ENCODE measurements around the gene SNX25.
"Not testable (repeated sequence)": the region's sequence is repeated elsewhere in the genome, so short reads cannot be mapped to it uniquely, and the experiment has no call there.

Gene SNX25

DNA sequence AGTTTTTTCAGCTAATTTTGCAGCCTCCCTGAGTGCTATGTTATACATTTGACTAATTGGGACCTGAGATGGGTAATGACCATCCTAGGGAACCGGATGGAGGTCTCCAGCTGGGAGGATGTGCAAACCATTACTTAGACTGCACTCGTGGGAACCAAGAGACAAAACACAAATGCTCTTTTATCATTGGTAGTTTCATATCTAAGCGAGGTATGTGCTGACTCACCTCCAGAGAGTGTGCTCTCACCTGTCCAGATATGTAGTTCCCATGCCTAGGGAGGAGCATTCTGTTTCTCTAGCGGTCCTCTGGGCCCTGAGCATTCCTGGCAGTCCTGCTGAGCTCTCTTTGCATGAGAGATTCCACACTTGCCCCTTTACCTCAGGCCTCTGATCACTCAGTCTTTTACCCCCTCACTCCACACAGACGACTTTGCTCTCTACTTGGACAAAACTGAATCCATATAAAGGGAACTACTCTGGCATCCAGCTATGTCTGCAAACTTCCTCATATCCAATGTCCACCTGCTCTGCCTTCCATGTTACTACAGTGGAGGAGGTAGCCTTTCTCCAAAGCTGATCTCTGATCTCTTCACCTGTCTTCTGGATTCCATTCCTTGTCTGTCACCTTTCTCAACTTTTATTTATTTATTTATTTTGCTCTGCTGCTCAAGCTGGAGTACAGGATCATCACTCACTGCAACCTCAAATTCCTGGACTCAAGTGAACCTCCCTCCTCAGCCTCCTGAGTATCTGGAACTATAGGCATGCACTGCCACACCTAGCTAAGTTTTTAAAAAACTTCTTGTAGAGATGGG is 97.9 kb downstream of the SNX25 start:
- no peak for DNase-seq (ENCODE audit: low read depth)

- DNase-seq (ENCODE audit: low read depth) = no peak
Measured at GRCh38 chr4:185309770-185310169, 100.4 kb downstream of the SNX25 start.

- DNase-seq (ENCODE audit: low read depth) = no peak
Measured at GRCh38 chr4:185311113-185311888, 101.9 kb downstream of the SNX25 start.

DNA sequence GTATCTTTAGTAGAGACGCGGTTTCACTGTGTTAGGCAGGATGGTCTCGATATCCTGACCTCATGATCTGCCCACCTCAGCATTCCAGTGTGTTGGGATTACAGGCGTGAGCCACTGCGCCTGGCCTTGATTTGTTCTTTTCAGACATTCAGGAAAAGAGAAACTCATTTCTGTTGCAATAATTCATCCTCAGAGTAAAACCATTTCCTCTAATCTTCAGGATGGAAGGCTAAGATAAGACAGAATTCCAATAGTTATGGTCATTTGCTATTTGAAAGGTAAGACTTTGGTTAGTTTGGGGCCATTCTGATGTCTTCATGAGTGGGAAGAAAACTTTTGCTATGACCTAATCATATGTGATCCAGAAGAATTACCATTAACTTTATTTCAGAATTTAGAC is 103.3 kb downstream of the SNX25 start:
- no peak for DNase-seq (ENCODE audit: low read depth)

GRCh38 chr4:185317462-185317861 is 108.1 kb downstream of the SNX25 start:
- not testable (repeated sequence) for DNase-seq (ENCODE audit: low read depth)

- no peak for DNase-seq (ENCODE audit: low read depth)
Measured at GRCh38 chr4:185317880-185318279, 108.5 kb downstream of the SNX25 start.

GRCh38 chr4:185318679-185319078 is 109.3 kb downstream of the SNX25 start:
- no peak for DNase-seq (ENCODE audit: low read depth)

DNA sequence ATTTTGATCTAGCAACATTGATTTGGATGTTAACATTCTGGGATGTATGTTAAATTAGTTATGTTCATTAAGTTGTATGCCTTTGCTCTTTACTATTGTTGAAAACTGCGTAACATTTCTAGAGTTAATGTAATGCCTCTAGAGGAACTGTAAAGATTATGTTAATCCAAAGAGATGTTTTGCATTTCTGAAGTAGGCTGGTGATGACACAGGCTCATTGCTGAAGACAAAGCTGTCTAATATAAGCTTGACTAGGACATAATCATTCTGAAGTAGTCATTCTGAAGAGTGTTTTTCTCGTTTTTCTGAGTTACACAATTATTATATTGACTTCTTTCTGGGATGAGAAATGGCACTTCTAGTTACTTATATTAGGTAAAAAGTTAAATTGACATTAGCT is 113.4 kb downstream of the SNX25 start:
- no peak for DNase-seq (ENCODE audit: low read depth)

- no peak for DNase-seq (ENCODE audit: low read depth)
Measured at GRCh38 chr4:185323606-185324005, 114.2 kb downstream of the SNX25 start.

GRCh38 chr4:185324361-185324760 is 115.0 kb downstream of the SNX25 start:
- DNase-seq (ENCODE audit: low read depth) = not testable (repeated sequence)

- not testable (repeated sequence) for DNase-seq (ENCODE audit: low read depth)
Measured at GRCh38 chr4:185325721-185326120, 116.3 kb downstream of the SNX25 start.

- DNase-seq (ENCODE audit: low read depth) = no peak
Measured at GRCh38 chr4:185328586-185328985, 119.2 kb downstream of the SNX25 start.

- DNase-seq (ENCODE audit: low read depth) = not testable (repeated sequence)
Measured at GRCh38 chr4:185329879-185330510, 120.6 kb downstream of the SNX25 start.

DNA sequence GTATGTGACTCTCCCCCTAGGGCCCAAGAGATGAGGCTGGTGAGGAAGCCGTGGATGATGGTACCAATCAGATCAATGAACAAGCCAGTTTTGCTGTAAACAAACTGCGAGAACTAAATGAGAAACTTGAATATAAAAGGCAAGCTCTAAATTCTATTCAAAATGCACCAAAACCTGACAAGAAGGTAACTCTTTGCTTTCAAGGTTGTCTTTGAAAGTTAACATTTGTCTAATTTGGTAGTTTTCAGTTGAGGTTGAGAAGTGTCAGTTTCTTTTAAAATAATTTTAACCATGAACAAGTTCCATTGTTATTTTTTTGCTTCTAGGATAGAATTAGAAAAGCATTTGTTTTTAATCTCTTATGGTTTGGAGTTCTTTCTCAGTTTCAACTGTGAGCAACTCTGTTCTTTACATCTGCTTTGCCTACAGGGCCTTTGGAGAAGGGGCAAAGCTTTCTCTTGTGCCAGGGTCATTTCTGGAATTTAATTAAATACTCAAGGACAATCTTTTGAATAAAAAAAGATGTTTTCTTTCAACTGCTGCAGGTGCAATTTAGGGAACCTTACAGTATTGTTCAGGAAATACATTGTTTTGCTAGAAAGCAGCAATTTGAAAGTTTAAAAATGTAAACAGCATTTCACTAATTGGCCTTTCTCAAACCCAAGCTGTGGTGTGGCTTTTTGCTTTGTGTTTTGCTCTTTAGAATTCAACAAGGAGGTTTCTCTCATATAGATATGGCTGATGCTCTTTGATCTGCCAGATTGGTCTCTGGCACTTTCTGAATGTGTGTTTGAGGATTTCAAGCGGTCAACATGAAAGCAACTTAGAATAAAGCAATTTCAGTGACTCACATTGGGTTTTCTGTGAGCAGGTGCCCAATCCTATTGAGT is 123.4 kb downstream of the SNX25 start:
- no peak for DNase-seq (ENCODE audit: low read depth)

DNA sequence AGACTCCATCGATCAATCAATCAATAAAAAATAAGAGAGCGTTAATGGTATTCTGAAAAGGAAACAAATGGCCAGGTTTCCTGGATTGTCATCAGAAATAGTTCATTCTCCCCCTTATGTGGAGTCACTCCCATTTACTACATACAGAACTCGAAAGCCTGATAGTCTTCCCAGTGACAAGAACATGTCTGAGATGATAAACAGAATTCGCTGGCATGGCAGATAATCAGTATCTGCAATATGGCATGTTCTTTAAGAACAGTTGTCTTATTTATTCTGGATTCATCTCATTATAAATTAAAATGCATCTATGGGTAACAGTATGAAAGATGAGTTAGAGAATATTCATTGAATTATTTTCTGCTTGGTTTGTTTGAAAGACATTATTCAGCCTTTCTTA is 124.9 kb downstream of the SNX25 start:
- no peak for DNase-seq (ENCODE audit: low read depth)

- DNase-seq (ENCODE audit: low read depth) = no peak
Measured at GRCh38 chr4:185335579-185335978, 126.2 kb downstream of the SNX25 start.

- DNase-seq (ENCODE audit: low read depth) = no peak
Measured at GRCh38 chr4:185339941-185340340, 130.5 kb downstream of the SNX25 start.

DNA sequence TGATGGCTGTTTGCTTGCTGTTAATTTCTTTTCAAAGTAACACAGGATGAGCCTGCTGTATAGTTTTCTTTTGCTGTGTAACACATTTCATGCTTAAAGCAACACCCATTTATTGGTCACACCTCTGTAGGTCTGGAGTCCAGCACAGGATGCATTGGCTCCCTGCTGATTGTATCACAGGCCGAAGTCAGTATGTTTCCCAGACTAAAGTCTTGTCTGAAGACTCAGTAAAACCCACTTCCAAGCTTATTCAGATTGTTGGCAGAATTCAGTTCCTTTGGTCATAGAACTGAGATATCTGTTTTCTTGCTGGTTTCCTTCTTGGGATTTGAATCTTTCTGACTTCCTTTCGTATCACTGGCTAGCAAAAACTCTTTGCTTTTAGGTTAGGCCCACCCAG is 132.0 kb downstream of the SNX25 start:
- no peak for DNase-seq (ENCODE audit: low read depth)

- DNase-seq (ENCODE audit: low read depth) = no peak
Measured at GRCh38 chr4:185341841-185342240, 132.4 kb downstream of the SNX25 start.

GRCh38 chr4:185343726-185344581 is 134.6 kb downstream of the SNX25 start:
- DNase-seq (ENCODE audit: low read depth) = no peak
